Lower leg skin (tissue), 3 donors: ENCODE measurements around the gene TM7SF3.

ENCODE experiments used
- CTCF ChIP-seq, 3 donors: fragments of 450-650 bp; IDR thresholded peaks; one replicate each; pipeline ENCODE4 v1.5.1; 2016; ENCODE audit warnings: antibody characterized with exemption in 3 of 3, mild to moderate bottlenecking in 3 of 3, moderate library complexity in 2 of 3
- POLR2A ChIP-seq, 2 donors: fragments of 450-650 bp; IDR thresholded peaks; one replicate each; pipeline ENCODE4 v1.6.1; 2016 to 2017; ENCODE audit warnings: antibody characterized with exemption in 2 of 2, mild to moderate bottlenecking in 1 of 2, moderate library complexity in 1 of 2

DNA sequence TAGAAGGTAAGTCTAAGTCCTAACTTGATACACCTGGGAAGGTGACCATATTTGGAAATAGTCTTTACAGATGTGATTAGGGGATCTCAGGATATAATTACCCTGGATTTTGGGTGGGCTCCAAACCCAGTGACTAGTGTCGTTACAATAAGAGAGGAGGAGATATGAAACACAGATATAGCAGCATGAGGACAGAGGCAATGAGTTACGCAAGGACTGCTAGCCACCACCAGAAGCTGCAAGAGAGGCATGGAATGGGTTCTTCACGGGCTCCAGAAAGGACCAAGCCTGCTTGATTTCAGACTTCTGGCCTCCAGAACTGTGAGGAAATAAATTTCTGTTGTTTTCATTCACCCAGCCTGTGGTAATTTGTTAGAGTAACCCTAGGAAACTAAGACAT lies 47.3 kb downstream of the TM7SF3 start:
- TF ChIP-seq CTCF (IDR thresholded peaks at IDR 0.05): no peak
- no peak for TF ChIP-seq POLR2A (IDR thresholded peaks at IDR 0.05)
